IPS-NIHi7 (cell line): ENCODE measurements around the gene SGCB.
A peak's percentile ranks its signal among the peaks of the same experiment; 100 is the strongest.
"Not testable (repeated sequence)": the region's sequence is repeated elsewhere in the genome, so short reads cannot be mapped to it uniquely, and the experiment has no call there.

ENCODE experiments used
- DNase-seq: peaks from one replicate; pipeline ENCODE4 v3.0.0; 2012; ENCODE audit warnings: mixed read lengths; ENCODE audit errors: extremely low spot score

The SGCB gene, protein sequence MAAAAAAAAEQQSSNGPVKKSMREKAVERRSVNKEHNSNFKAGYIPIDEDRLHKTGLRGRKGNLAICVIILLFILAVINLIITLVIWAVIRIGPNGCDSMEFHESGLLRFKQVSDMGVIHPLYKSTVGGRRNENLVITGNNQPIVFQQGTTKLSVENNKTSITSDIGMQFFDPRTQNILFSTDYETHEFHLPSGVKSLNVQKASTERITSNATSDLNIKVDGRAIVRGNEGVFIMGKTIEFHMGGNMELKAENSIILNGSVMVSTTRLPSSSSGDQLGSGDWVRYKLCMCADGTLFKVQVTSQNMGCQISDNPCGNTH

GRCh38 chr4:52038103-52038912, at the start of gene SGCB:
Gene SGCB (minus strand): TSS chr4:52038299. CDS start chr4:52038259, 40 bp downstream.
- DNase-seq, result peak; percentile 81

DNA sequence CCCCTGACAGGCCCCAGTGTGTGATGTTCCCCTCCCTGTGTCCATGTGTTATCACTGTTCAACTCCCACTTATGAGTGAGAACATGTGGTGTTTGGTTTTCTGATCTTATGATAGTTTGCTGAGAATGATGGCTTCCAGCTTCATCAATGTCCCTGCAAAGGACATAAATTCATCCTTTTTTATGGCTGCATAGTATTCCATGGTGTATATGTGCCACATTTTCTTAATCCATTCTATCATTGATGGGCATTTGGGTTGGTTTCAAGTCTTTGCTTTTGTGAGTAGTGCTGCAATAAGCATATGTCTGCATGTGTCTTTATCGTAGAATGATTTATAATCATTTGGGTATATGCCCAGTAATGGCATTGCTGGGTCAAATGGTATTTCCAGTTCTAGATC, 48.3 kb upstream of the SGCB start:
- DNase-seq, result not testable (repeated sequence)

DNA sequence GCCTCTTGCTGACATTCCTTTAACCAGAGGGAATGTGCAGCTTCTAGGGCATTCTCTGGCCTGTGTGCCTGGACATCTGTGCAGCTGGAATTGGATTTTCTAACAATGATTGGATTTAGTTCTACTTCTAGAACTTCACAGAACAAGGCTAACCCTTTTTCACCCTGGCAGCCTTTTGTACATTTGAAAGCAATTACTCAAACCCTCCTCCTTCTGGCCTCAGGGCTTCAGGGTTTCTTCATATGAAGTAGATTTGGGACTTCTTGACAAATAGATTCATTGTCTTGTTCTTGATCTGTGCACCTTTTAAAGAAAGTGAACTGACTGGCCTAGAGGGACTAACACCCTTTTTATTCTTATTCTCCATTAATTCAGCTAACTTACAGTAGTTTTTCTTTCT, 43.1 kb upstream of the SGCB start:
- no peak for DNase-seq

GRCh38 chr4:52079659-52080058, 41.6 kb upstream of the SGCB start:
- no peak for DNase-seq

DNA sequence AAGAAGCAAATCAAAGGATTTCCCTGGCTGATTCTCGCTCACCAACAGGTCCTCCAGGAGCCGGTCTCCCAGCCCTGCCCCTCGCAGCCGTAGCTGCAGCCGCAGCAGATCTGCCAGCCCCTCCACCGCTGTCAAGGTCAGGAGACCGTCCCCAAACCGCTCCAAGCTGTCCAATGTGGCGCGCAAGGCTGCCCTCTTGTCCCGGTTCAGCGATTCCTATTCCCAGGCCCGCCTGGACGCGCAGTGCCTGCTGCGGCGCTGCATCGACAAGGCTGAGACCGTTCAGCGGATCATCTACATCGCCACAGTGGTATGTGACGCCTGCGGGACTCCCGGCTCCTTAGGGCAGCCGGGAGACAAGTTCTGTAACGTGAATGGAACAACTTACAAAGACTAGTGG, 38.6 kb upstream of the SGCB start:
- peak; percentile 71 for DNase-seq

- no peak for DNase-seq
Observed at GRCh38 chr4:52071791-52072546, 33.9 kb upstream of the SGCB start.

- no peak for DNase-seq
Observed at GRCh38 chr4:52069571-52069970, 31.5 kb upstream of the SGCB start.

GRCh38 chr4:52059372-52059771, 21.3 kb upstream of the SGCB start:
- no peak for DNase-seq

- DNase-seq, result no peak
Observed at GRCh38 chr4:52058275-52058674, 20.2 kb upstream of the SGCB start.

DNA sequence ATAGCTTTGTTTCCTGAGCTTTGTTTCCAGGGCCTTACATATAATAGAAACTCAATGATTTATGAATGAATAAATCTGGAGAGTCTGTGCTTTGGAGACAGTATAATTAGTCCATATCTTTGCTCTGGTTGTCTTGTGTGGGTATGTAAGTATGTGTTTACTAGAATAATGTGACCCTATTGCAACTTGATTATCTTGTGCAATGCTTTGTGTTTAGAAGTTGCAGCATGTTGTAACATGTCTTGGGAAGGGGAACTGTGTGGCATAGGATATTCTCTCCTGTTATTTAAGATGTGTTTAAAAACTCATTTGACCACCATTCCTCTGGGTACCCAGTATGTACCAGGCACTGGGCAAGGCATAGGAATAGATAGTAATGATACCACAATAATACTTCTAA, 19.1 kb upstream of the SGCB start:
- no peak for DNase-seq

GRCh38 chr4:52054254-52054653, 16.2 kb upstream of the SGCB start:
- DNase-seq, result no peak

- DNase-seq, result no peak
Observed at GRCh38 chr4:52052475-52052780, 14.3 kb upstream of the SGCB start.

DNA sequence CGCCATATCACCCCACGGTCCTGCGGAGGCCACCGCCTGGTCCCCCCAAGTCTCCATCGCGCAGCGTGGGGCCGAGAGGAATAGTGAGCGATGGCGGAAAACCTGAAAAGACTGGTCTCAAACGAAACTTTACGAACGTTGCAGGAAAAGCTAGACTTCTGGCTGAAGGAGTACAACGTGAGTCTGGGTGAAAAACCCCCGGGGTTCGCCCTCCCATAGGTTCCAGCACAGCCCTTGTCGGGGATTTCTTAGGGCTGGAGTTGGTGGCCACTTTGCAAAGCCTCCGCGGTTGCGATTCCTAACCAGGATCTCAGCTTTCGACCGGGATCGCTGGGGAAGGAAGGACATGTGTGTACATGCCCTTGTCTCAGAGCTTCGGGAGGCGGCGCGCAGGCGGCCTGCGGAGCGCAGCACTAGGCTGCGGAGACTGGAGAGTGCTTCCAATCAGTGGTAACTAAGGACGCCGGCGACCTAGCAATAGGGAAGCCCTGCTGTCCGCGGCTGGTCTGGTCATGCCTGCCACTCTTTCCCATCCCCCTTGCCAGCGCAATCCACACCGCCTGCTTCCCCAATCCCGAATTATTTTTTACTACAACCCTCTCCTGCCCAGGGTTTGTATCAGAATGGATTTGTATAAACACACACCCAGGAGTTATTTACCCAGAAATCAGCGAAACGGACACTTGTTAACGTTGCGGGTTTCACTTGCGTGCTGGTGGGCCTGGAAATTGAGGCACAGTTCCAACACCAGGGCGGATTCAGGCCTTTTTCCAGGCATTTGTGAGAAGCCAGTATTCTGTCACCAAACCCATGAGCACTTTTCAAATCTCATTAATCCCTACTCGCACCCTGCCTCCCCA, 13.7 kb upstream of the SGCB start:
- DNase-seq, result peak; percentile 95

DNA sequence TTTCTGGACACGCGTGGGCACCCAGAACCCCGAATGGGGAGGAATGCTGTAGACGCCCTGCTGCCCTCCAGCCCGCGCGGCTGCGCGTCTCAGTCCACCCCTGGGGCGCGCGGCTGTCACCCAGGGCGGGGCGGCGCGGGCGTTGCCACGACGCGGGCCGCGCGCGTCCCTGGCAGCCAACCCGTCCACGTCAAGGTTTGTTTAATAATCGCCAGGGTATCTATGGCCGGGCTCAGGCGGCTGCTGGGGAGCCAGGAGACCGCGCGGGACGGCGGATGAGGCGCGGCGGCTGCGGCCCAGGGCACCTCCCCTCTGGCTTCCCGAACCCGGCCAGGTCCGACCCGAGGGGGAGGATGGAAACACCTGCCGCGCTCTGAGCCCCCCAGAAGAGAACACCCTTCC, 13.1 kb upstream of the SGCB start, which contains the start of gene SPATA18:
SPATA18 (plus strand) TSS at position 92 of the 402 bp plus-strand sequence. CDS start 401 bp downstream, outside the sequence.
- peak; percentile 32 for DNase-seq

DNA sequence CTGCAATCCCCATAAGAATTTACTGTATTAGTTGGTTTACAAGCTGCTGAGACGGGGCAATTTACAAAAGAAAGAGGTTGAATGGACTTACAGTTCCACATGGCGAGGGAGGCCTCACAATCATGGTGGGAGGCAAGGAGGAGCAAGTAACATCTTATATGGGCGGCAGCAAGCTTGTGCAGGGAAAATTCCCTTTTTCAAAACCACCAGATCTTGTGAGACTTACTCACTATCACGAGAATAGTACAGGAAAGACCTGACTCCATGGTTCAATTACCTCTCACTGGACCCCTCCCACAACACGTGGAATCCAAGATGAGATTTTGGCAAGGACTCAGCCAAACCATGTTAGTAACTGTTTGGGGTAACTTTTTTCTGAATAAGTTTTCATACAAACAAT, 11.2 kb upstream of the SGCB start:
- DNase-seq, result no peak

GRCh38 chr4:52045028-52045427, 6.9 kb upstream of the SGCB start:
- DNase-seq, result no peak

GRCh38 chr4:52037689-52038102, 403 bp downstream of the SGCB start:
- DNase-seq, result peak; percentile 75

- DNase-seq, result no peak
Observed at GRCh38 chr4:52036886-52037530, 1.1 kb downstream of the SGCB start.

- no peak for DNase-seq
Observed at GRCh38 chr4:52035190-52035589, 2.9 kb downstream of the SGCB start.

DNA sequence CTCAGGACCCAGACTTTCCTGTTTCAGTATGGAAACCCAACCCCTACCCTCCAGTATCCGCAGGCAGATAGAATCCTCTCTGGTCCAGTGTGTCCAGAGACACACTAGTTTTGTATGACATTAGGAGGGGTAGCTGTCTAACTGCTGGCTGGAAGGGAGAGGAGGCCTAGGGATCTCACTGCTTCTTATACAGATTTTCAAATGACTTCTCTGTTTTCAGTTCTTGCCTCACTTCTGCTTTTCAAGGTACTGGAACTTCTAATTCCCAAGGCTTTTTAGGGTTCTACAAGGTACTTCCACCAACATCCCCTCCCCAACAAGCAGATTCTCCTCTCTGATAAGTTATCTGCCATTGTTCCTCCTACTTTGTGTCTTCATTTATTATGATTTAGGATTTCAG, 6.1 kb downstream of the SGCB start:
- no peak for DNase-seq

DNA sequence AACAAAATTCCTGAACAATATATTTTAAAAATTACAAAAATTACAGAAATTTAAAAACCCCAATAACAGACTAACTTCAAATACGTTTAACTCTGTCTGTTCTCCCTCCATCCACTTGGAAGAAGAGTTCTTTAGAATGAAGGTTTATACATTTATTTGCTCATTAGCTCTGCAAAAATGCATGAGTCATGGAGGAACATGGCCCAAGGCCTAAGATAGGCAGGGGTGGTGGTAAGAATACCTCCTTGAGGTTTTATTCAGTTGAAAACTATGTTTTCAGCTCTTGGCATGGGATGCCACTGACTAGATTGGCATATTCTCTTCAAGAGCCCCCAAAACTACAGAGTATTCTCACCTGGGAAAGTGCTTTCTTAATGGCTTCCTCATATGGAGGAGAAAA, 9.1 kb downstream of the SGCB start:
- no peak for DNase-seq
